D721Med (cell line): Measurements from ENCODE around the gene TMEM123.

Source experiments
- DNase-seq: peaks from one replicate; pipeline ENCODE4 v3.0.0; 2011; ENCODE audit warnings: low spot score; ENCODE audit not compliant: insufficient read length
- FAIRE-seq: peaks from 2 replicates; lab custom pipeline; 2011; peaks lifted over from hg19 to GRCh38; lab: Jason Lieb, UNC
- TF ChIP-seq, protein P1 (sequence below): IDR thresholded peaks from 2 replicates; pipeline ENCODE4 v1.5.1; 2012; ENCODE audit warnings: mild to moderate bottlenecking, control low read depth; ENCODE audit not compliant: insufficient read depth; ENCODE audit errors: missing control alignments

The TMEM123 gene

DNA sequence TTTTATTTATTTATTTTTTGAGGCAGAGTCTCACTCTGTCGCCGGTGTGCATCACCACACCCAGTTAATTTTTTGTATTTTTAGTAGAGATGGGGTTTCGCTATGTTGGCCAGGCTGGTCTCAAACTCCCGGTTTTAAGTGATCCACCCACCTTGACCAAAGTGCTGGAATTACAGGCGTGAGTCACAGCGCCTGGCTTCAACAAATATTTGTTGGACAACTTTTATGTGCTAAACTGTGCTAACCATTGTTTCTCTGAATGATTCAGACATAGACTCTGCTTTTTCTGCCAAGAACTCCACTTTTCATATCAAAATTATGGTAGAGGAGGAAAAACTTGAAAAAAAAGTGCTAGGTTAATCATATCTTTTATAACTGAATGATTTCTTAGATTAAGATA is 41.7 kb upstream of the TMEM123 start:
- FAIRE-seq (no peak), DNase-seq (no peak)
- TF ChIP-seq, protein P1, sequence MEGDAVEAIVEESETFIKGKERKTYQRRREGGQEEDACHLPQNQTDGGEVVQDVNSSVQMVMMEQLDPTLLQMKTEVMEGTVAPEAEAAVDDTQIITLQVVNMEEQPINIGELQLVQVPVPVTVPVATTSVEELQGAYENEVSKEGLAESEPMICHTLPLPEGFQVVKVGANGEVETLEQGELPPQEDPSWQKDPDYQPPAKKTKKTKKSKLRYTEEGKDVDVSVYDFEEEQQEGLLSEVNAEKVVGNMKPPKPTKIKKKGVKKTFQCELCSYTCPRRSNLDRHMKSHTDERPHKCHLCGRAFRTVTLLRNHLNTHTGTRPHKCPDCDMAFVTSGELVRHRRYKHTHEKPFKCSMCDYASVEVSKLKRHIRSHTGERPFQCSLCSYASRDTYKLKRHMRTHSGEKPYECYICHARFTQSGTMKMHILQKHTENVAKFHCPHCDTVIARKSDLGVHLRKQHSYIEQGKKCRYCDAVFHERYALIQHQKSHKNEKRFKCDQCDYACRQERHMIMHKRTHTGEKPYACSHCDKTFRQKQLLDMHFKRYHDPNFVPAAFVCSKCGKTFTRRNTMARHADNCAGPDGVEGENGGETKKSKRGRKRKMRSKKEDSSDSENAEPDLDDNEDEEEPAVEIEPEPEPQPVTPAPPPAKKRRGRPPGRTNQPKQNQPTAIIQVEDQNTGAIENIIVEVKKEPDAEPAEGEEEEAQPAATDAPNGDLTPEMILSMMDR, result no peak

GRCh38 chr11:102493524-102493923 is 41.0 kb upstream of the TMEM123 start:
- DNase-seq (no peak), FAIRE-seq (no peak)
- TF ChIP-seq, protein P1, result no peak

DNA sequence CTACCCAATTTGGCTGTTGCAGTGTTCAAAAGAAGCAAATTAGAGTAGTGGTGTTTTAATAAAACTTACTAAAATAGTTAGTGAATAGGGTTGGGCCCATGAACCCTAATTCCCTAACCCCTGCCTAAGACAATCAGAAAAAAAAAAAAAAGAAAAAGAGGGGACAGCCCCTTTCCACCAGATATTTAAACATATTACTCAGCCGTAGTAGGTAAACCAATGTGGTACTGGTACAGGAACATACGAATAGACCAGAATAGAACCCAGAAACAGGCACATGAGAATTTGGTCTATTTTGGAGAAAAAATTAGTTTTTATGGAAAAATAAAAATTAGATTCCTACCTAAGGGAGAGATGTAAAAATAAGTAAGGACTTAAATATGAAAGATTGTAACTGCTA is 39.4 kb upstream of the TMEM123 start:
- TF ChIP-seq, protein P1, result no peak
- FAIRE-seq (no peak), DNase-seq (no peak)

GRCh38 chr11:102489186-102490145 is 36.9 kb upstream of the TMEM123 start:
- TF ChIP-seq, protein P1, result no peak
- DNase-seq (no peak), FAIRE-seq (no peak)

DNA sequence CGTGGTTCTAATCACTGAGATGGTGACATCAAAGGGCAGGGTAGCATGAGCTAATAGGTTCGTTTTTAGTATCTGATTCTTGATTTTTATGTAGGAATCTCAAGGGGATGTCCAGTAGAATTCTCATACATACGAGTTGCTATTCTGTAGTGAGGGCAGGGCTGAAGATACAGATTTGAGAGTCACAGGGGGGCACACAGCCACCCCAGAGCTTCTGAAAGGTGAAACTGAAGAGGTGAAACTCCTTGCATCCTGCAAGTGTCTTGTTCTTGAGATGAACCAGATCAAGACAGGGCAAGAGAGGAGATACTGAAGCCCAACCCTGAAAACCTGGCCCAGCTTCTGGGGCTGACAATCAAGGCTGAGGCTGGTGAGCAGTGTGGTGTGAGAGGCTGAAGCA is 35.6 kb upstream of the TMEM123 start:
- DNase-seq (no peak), FAIRE-seq (no peak)
- TF ChIP-seq, protein P1, result no peak

- DNase-seq (no peak), FAIRE-seq (no peak)
- TF ChIP-seq, protein P1, result no peak
Observed at GRCh38 chr11:102487214-102487613, 34.6 kb upstream of the TMEM123 start.

DNA sequence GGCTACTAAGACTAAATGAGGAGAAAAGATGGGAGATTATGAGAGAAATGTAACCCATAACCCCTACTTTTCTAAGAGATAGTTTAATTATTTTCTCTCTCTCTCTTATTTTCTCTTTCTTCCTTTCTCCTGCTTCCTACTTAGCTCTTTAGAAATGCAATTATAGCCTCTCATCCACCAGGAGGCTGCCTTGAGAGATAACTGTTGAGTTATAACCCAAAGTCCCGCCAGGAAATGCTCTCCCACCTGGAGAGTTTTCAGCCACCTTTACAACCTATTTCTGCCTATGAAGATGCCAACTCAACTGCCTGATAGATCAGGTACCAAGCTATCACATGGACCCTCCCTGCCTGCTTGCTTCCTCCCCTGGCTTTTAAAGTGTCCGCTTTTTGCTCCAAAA is 34.0 kb upstream of the TMEM123 start:
- FAIRE-seq (no peak), DNase-seq (no peak)
- TF ChIP-seq, protein P1, result no peak
